K562 (cell line): ENCODE data around the gene VIPR2. TPM values are rescaled to one million over a fixed set of nuclear protein-coding genes. Genes with fewer than 3 reads are reported as not detected.

Experiments used
- CXXC5 ChIP-seq: fragments of 250-450 bp; sonication (Bioruptor Pico); IDR thresholded peaks from 2 replicates; pipeline ENCODE4 v1.8.0; 2022; ENCODE audit warnings: inconsistent platforms, mild to moderate bottlenecking, moderate library complexity
- HDAC1 ChIP-seq, 2 experiments: fragments of 450-650 bp; IDR thresholded peaks; 2 replicates each; pipeline ENCODE4 v1.6.1; 2016 to 2017; ENCODE audit warnings: inconsistent platforms in 1 of 2, mild to moderate bottlenecking in 1 of 2, moderate library complexity in 1 of 2
- HES1 ChIP-seq: fragments of 450-650 bp; IDR thresholded peaks from 2 replicates; pipeline ENCODE4 v1.6.1; 2016; ENCODE audit warnings: low read depth, mild to moderate bottlenecking, moderate library complexity
- JUND ChIP-seq, 2 experiments: IDR thresholded peaks; 2 replicates in 1 of 2; 3 replicates in 1 of 2; pipeline ENCODE4 v1.6.1; 2011; ENCODE audit warnings: borderline replicate concordance in 2 of 2, low read depth in 2 of 2, low read length in 2 of 2, improper control_type of control experiment in 1 of 2, missing biosample characterization in 1 of 2, missing genetic modification characterization in 1 of 2, missing genetic modification reagents in 1 of 2
- MAFF ChIP-seq: IDR thresholded peaks from 2 replicates; pipeline ENCODE4 v1.6.1; 2012; ENCODE audit warnings: low read length, improper control_type of control experiment
- MAX ChIP-seq: sonication (generic); formaldehyde crosslinking; IDR thresholded peaks from 2 replicates; pipeline ENCODE4 v1.9.0; 2022; ENCODE audit warnings: mild to moderate bottlenecking, missing genetic modification reagents
- MGA ChIP-seq: fragments of 450-650 bp; IDR thresholded peaks from 2 replicates; pipeline ENCODE4 v1.6.1; 2016; ENCODE audit warnings: mild to moderate bottlenecking, moderate library complexity
- NR2C2 ChIP-seq, 2 experiments: fragments of 200-800 bp in 1 of 2; sonication (Bioruptor generic) in 1 of 2; sonication (generic) in 1 of 2; formaldehyde crosslinking in 1 of 2; IDR thresholded peaks; 2 replicates each; pipeline versions ENCODE4 v1.6.1 to v1.8.0; 2016 to 2022; ENCODE audit warnings: mild to moderate bottlenecking in 1 of 2, missing compliant biosample characterization in 1 of 2, missing genetic modification characterization in 1 of 2, missing genetic modification reagents in 1 of 2
- PCBP2 ChIP-seq: fragments of 200-400 bp; formaldehyde crosslinking; IDR thresholded peaks from 2 replicates; pipeline ENCODE4 v1.6.1; 2018; ENCODE audit warnings: low read length, low read depth, mild to moderate bottlenecking, moderate library complexity; ENCODE audit not compliant: poor library complexity, severe bottlenecking
- RB1 ChIP-seq: fragments of 450-650 bp; IDR thresholded peaks from 2 replicates; pipeline ENCODE4 v1.6.1; 2017; ENCODE audit warnings: low read depth, mild to moderate bottlenecking
- RNF219 ChIP-seq: fragments of 250-450 bp; sonication (Bioruptor Pico); IDR thresholded peaks from 2 replicates; pipeline ENCODE4 v1.5.0; 2022; ENCODE audit warnings: mild to moderate bottlenecking
- SMARCA4 ChIP-seq: fragments of 450-650 bp; IDR thresholded peaks from 2 replicates; pipeline ENCODE4 v1.6.1; 2016
- polyA plus RNA-seq, 8 experiments: library from polyadenylated mRNA; depleted of rRNA in 4 of 8; stranded (reverse) in 5 of 8; unstranded in 3 of 8; fragments of >200 nt; fragmentation: Nextera tagmentation in 2 of 8; fragmentation: Illumina TruSeq in 1 of 8; extraction: Ambion mirVana in 2 of 8; extraction: Trizol in 1 of 8; gene quantifications; 2 replicates each; pipeline versions ENCODE4 v1.2.1 to v1.2.3, GENCODE V29; 2011 to 2014; ENCODE audit warnings: inconsistent platforms in 1 of 8, missing spikeins in 1 of 8
- total RNA-seq, 7 experiments: library from RNA; depleted of rRNA in 6 of 7; stranded (reverse); fragments of >200 nt in 6 of 7; fragmentation: Illumina TruSeq in 2 of 7; extraction: Trizol in 2 of 7; gene quantifications; 2 replicates each; pipeline versions ENCODE4 v1.2.1 to v1.2.3, GENCODE V29; 2011 to 2021; ENCODE audit warnings: low replicate concordance in 1 of 7

Gene VIPR2
- total and polyA plus RNA-seq, 9 of the 15 experiments (the other 6 are each of a cell fraction or from before 2014, with no cell fraction given) = 0.04 TPM; not detected in 8

- TF ChIP-seq MGA = peak; percentile 98
- TF ChIP-seq PCBP2 = no peak
- peak; percentile 67 for TF ChIP-seq CXXC5
- no peak for TF ChIP-seq MAFF
- TF ChIP-seq RB1 = peak; percentile 79; the same call in 1 of the 2 replicates
- peak; percentile 94 for TF ChIP-seq MAX (CRISPR knock-in tag)
- peak; percentile 71 for TF ChIP-seq SMARCA4
- no peak for TF ChIP-seq NR2C2 (CRISPR knock-in tag; IDR thresholded peaks at IDR 0.05)
- 0 out of 2 replicates have a peak, but pooled peaks have one; percentile 0 for TF ChIP-seq NR2C2 (tag; IDR thresholded peaks at IDR 0.05)
- peak; percentile 92 for TF ChIP-seq JUND (IDR thresholded peaks at IDR 0.05; ENCODE audit: borderline replicate concordance, low read depth, low read length)
- TF ChIP-seq JUND (tag; IDR thresholded peaks at IDR 0.05; ENCODE audit: borderline replicate concordance, low read depth, low read length) = peak; percentile 91; the same call in 2 of the 3 replicates
- TF ChIP-seq HES1 = peak; percentile 79
- TF ChIP-seq RNF219 (CRISPR knock-in tag) = no peak
- peak in 1 of 2 experiments; percentile 72; a peak in 2 of 4 replicates for TF ChIP-seq HDAC1 (IDR thresholded peaks at IDR 0.05)
These were observed 138.0 kb downstream of the VIPR2 start (continued) for GRCh38 chr7:159006610-159007130.
